UCSD-AML1 (cell line): ENCODE data around the gene TMEM259.
A peak's percentile ranks its signal among the peaks of the same experiment; 100 is the strongest.

Source experiments
- DNase-seq: peaks from one replicate; lab custom pipeline; 2025; ENCODE audit not compliant: unreplicated experiment; lab: John Stamatoyannopoulos, UW

TMEM259 gene

DNA sequence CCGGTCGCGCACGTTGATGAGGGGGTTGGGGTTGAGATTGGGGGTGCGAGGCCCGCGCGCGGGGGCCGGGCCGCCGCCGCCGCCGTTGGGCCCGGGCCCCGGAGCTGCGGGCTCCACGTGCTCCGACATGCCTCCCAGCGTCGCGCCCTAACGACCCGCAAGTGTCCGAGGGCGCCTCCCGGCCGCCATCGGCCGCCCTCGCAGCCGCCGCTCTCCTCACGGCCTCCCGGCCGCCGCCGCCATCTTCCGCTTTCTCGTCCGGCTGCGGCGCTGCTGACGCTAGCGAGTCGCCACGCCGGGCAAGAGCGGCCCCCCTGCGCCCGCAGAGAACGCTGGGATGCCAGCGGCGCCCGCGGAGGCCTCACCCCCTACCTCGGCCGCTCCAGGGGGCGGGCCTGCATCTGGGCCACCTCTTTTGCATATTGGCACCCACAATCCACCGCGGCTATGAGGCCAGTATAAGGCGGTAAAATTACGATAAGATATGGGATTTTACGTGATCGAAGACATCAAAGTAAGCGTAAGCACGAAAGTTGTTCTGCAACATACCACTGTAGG, at the start of gene TMEM259:
Gene TMEM259 (minus strand): TSS at position 256 of the 558 bp plus-strand sequence. CDS start 127 bp downstream, at position 129.
- DNase-seq = peak; percentile 96

DNA sequence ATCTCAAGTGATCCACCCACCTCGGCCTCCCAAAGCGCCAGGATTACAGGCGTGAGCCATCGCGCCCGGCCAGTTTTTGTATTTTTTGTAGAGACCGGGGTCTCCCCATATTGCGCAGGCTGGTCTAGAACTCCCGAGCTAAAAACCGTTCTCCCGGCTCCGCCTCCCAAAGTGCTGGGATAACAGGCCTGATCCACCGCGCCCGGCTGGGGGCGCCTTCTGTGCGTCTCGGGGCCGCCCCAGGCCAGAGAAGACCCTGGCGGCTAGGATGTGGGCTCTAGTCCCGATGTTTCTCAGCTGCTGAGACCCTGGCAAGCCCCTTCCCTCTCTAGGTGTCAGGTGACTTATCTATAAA, 49.6 kb upstream of the TMEM259 start:
- no peak for DNase-seq

DNA sequence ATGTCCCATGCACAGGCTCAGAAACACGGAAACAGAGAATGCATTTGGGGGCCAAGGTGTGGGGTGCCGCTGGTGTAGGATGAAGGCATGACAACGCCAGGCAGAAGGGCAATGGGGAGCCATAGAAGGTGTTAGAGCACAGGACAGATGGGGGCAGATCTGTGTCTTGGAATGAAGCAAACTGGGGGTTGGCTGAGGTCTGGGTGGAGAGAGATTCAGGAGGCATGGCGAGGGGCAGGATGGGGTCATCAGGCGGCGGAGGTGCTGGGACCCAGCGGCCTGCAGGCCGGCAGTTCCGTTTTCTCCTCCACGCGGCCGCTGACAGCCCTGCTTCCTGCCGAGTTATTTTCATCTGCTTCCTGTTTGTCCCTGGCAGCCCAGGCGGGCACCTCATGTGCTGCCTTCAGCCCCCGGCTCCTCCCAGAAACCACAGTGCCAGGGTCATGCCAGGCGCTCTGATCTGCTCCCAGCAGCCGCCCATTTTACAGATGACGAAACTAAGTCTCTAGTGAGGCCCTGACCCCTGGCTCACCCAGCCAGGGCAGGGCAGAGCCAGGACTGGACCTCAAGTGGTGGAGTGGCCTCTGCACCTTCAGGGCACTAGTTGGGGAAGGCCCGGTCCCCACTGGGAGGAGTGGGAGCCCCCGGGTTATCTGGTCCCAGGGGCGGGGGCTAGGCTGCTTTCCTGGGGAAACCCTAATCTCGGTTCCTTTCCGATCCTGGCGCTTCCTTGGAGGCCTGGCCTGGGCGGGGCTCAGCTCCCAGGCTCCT, 48.3 kb upstream of the TMEM259 start:
- DNase-seq = peak; percentile 90

DNA sequence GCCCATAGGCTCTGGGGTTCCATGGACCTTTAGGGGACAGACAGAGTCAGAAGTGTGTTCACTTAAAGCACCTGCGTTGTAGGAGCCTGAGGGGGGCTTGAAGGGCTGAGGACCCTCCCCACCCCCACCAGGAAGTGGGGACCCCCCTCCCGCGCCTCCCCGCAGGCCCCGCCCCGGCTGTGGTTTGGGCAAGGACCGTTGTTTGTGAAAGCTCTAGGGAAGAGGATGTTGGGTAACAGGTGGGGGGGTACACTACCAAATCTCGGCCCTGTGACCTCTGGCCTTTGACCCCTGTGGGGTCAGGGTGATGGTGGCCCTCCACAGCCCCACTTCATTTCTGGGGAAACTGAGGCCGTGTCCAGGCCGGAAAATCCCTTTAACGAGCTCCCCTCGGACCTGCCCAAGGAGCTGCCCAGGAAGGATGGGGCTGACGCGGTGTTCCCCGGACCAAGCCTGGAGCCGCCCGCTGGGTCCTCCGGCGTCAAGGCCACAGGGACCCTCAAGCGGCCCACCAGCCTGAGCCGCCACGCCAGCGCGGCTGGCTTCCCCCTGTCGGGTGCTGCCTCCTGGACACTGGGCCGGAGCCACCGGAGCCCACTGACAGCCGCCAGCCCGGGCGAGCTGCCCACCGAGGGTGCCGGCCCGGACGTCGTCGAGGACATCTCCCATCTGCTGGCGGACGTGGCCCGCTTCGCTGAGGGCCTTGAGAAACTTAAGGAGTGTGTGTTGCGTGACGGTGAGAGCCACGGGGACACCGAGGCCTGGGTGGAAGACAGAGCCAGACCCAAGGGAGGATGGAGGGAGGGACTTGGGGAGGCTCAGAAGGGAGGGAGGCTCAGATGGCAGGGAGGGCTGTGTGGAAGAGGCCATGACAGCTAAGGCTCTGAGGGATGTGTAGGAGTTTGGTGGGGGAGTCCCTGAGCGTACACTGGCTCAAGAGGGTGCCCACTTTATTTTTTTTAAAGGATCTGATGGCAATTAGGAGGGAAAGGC, 47.4 kb upstream of the TMEM259 start:
- peak; percentile 66 for DNase-seq

DNA sequence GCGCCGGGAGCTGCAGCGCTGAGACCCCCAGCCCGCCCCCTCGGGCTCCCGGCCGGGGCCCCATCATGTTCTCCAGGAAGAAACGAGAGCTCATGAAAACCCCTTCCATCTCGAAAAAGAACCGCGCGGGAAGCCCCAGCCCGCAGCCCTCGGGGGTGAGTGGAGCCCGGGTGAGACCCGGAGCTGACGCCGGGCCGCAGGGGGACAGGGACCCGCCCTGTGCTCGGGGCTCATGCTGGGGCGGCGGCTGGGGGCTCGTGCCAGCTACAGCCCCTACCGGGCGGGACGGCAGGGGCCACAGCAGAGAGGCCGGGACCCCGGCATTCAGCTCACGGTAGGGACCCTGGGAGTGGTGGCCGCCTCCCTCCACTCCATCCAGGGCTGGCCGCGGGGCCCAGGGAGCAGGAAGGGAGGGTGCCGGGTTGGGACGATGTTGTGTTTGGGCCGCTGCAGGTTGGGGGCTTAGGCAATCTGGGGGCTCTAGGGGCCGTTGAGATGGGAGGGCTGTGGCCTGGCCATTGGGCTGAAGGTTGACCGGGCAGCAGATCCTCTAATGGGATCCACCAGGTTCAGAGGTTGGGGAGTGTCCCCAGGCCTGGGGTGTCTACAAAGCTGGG, 46.5 kb upstream of the TMEM259 start:
- no peak for DNase-seq

DNA sequence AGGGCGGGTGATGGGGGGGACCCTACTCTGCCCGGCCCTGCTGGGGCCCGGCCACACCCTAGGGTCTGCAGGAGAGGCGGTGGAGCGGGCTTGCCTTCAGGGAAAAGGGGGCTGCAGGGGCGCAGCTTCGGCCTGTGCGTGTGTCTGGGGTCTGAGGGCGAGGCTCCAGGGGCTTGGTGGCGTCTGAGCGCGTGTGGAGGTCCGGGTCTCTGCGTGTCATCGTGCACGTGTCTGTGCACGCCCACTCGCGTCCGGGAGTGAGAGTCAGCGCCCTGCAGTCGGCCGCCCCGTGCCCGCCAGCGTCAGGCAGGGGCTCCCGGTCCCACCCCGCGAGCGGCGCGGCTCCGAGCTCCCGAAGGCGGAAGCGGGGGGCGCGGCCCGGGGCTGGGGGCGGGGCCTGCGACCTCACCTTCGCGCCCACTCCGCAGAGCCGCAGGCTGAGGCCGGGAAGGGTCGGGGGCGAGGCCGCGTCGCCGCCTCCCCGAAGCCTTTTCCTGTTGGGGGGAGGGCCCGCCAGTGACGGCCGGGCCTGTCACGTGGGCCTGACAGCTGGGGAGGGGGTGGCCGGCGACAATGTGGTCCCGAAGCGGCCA, 45.9 kb upstream of the TMEM259 start, which contains the start of gene ARHGAP45:
Gene ARHGAP45 (plus strand): TSS at position 420 of the 593 bp plus-strand sequence. CDS start 239 bp downstream, outside the sequence.
- DNase-seq = peak; percentile 82

DNA sequence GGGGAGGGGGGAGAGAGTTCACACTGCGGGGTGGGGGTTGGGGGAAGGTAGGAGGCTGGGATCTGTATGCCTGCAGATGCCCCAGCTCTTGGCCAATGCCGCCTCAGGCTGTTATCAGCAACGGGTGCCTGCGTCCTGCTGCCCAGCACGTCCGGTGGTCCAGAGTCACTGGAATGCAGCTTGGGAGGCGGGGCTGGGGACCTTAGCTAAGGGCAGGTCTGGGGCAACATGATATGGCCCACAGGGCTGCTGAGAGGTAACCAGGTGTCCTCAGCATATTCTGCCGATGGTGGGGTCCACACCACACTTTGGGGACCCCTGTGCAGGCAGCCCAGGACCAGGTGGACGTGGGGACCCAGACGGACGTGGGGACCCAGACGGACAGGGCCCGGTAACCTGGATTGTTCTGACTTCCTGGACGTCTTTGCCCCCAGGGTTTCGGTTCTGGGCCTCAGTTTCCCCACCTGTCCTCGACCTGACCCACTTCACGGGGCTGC, 45.4 kb upstream of the TMEM259 start:
- DNase-seq = peak; percentile 29

DNA sequence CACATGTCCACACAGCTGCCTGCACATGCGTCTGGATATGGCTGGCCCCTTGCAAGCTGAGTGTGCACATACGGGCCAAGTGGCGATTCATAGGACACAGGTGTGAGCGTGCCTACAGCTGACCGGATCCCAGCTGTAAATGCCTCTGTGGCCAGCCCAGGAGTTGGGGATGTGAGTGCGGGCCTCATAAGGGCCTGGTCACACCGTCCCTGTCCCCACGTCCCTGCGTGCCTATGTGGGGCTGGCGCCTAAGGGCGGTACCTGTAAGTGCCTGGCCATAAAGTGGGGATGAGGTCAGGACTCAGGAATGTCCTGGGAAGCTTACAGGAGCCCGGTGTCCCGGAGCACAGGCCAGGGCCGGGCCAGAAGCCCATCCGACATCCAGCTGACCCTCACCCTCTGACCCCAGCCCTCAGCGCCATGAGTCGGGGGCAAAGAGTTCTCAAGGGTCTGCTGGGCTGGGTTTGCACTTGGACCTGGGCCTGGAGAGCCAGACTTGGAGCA, 44.7 kb upstream of the TMEM259 start:
- DNase-seq = no peak

DNA sequence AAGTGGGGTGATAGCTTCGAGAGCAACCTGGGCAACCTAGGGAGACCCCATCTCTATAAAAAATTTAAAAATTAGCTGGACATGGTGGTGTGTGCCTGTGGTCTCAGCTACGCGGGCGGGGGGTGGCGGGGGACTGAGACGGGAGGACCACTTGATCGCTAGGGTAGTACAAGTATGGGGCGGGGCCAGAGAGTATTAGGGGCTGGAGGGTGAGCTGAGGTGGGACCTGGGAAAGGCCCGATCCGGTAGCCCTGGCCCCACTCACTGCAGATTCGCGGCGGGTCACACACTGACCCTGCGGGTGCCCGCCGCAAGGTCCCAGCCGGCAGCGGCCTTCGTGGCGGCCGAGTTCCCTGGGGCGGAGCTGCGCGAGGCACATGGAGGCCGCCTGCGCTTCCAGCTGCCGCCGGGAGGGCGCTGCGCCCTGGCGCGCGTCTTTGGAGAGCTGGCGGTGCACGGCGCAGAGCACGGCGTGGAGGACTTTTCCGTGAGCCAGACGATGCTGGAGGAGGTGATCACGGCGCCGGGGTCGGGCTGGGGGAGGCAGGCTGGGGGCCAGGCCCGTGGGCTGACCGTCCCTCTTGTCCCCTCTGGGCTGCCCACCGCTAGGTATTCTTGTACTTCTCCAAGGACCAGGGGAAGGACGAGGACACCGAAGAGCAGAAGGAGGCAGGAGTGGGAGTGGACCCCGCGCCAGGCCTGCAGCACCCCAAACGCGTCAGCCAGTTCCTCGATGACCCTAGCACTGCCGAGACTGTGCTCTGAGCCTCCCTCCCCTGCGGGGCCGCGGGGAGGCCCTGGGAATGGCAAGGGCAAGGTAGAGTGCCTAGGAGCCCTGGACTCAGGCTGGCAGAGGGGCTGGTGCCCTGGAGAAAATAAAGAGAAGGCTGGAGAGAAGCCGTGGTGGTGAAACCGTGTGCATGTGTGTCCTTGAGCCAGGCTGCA, 44.0 kb upstream of the TMEM259 start:
- peak; percentile 67 for DNase-seq

DNA sequence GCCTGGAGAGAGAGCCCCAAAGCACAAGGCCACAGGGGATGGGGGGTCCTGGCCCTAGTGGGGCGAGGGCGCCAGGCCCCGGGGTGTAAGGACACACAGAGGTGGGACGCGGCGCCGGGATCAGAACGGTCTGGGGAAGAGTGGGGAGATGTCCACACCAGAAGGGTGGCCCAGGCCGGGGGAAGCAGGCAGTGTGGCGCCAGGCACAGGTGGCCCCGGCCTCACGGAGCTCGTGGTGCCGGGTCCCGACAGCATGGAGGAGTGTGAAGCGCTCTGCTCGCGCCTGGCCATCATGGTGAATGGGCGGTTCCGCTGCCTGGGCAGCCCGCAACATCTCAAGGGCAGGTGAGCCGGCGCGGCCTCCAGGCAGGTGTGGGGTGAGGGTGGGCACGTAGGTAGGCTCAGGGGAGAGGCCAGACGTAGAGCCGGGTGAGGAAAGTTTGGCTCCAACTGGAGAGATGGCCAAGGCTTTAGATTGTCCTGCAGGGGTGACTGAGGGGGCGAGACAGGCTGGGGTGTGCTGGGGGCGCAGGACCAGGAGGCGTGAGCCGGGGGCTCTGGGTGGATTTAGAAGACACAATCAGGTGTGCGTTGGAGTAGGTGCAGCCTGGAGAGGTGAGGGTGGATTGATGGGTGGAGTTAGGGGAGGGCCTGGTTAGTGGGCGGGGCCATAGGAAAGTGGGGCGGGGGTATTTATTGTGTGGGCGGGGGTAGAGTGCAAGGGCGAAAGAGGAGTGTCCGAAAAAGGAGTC, 43.2 kb upstream of the TMEM259 start:
- no peak for DNase-seq

DNA sequence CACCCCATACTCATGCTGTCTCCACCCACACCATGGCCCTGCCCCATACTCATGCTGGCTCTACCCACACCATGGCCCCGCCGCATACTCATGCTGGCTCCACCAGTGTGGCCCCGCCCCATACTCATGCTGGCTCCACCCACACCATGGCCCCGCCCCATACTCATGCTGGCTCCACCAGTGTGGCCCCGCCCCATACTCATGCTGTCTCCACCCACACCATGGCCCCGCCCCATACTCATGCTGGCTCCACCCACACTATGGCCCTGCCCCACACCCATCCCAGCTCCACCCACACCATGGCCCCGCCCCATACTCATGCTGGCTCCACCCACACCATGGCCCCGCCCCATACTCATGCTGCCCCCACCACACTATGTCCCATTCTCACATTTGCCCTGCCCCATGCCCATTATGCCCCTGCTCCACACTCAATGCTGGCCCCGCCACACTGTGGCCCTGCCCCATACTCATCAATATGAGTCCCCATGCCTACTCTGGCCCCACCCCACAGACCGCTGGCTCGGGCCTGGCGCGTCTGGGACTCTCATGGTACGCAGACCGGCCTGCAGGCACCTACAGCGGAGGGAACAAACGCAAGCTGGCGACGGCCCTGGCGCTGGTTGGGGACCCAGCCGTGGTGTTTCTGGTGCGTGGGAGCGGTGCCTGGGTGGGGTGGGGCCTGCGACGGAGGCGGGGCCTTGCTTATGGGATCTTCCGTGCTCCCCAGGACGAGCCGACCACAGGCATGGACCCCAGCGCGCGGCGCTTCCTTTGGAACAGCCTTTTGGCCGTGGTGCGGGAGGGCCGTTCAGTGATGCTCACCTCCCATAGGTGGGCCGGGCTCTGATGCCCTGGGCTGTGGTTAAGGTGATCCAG, 42.3 kb upstream of the TMEM259 start:
- no peak for DNase-seq

DNA sequence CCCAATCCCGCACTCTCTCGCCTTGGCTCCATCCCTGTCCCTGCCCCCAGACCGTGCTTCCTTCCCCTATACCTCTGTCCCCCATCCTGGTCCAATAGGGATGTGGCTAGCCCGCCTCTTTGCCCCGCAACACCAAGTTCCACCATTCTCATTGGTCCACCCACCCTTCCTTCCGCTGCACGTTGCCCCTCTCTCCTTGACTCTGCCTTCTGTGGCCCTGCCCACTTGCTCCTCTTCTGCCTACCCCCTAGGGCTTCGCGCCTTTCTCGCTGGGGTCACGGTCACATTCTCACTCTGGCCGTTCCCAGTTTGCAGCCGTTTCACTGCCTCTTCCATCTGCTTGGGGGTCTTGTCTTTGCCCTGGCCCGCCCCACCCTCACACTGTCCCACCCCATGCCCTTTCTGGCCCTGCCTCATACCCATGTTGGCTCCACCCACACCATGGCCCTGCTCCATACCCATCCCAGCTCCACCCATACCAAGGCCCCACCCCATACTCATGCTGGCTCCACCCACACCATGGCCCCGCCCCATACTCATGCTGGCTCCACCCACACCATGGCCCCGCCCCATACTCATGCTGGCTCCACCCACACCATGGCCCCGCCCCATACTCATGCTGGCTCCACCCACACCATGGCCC, 41.6 kb upstream of the TMEM259 start:
- no peak for DNase-seq

DNA sequence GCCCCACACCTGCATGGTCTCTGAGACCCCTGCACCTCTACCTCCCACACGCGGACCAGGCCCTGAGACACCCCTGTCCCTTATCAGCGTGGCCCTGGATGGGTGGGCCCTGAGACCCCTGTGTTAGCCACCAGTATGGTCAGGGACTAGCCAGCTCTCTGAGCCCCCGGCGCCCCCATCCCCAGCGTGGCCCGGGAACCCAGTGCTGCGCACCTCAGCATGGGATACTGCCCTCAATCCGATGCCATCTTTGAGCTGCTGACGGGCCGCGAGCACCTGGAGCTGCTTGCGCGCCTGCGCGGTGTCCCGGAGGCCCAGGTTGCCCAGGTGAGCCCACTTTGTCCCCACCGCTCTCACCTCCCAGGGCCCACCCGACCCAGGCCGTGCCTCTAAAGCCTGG, 41.1 kb upstream of the TMEM259 start:
- DNase-seq = no peak

DNA sequence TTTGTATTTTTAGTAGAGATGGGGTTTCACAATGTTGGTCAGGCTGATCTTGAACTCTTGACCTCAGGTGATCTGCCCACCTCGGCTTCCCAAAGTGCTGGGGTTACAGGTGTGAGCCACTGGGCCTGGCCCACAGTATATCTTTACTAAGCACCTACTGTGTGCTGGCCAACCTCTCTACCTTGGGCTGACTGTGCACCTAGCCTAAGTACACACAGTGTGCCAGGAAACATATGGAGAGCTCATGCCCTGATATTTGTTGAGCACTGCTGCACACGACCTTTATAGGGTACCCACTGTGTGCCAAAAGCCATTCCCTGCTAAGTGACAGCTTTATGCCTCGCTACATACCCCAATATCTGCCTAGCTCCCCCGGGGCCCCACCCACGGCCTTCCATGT, 39.8 kb upstream of the TMEM259 start:
- no peak for DNase-seq

DNA sequence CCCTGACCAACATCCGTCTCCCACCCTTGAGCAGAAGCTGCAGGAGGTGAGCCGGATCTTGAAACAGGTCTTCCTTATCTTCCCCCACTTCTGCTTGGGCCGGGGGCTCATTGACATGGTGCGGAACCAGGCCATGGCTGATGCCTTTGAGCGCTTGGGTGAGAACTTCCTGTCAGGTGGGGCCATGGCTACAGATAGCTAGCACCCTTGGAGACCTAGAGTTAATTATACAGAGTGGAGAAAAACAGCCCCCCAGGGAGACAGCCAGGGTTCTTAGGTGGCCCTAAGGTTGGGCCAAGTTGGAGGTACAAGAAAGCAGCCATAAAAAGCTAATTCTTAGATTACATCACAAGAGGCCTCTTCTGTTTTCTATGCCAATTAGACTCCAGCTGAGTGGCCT, 37.2 kb upstream of the TMEM259 start:
- DNase-seq = no peak

DNA sequence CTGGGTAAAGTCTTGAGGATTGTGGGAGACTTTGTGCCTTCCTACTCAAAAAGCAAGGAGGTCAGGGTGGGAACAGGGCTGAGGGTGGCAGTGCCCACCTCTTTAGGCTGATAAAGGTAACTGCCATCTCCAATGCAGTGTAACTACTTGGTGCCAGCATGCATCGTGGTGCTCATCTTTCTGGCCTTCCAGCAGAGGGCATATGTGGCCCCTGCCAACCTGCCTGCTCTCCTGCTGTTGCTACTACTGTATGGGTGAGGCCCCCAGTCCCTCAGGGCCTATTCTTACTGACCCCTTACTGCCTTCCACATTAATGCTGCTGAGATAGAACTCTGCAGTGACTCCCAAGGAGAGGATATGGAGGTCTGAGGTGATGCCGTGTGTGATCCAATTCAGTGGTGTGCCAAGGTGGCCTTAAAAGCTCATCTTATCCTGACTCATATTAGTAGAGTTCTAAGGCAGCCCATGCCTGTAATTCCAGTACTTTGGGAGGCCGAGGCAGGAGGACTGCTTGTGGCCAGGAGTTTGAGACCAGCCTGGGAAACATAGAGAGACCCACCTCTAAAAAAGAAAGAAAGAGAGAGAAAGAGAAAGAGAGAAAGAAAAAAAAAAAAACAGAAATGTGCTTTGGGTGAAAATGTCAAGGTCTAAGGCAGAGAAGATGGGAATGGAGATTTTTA, 36.4 kb upstream of the TMEM259 start:
- DNase-seq = peak; percentile 39
